Subcutaneous abdominal adipose tissue (tissue), 5 donors: Measurements from ENCODE around the gene TTLL9.
"Not testable (repeated sequence)": the region's sequence is repeated elsewhere in the genome, so short reads cannot be mapped to it uniquely, and the experiment has no call there.

Experiments
- H3K27ac ChIP-seq: one replicate; pipeline ENCODE4 v1.7.0; 2013; ENCODE audit warnings: low read depth, mild to moderate bottlenecking, inconsistent platforms, low read length, moderate library complexity
- H3K27me3 ChIP-seq, 5 donors: one replicate each; pipeline ENCODE4 v1.7.0; 2013; ENCODE audit warnings: low read length in 5 of 5, inconsistent platforms in 1 of 5; ENCODE audit not compliant: control insufficient read depth in 5 of 5, insufficient read depth in 4 of 5
- H3K36me3 ChIP-seq, 5 donors: one replicate each; pipeline ENCODE4 v1.7.0; 2013; ENCODE audit warnings: low read length in 5 of 5; ENCODE audit not compliant: control insufficient read depth in 5 of 5, insufficient read depth in 5 of 5
- H3K4me1 ChIP-seq, 5 donors: one replicate each; pipeline ENCODE4 v1.7.0; 2013; ENCODE audit warnings: low read length in 5 of 5, mild to moderate bottlenecking in 3 of 5, moderate library complexity in 1 of 5; ENCODE audit not compliant: control insufficient read depth in 5 of 5, insufficient read depth in 5 of 5
- H3K4me3 ChIP-seq, 5 donors: one replicate each; pipeline ENCODE4 v1.7.0; 2013; ENCODE audit warnings: low read length in 5 of 5, low read depth in 1 of 5
- H3K9ac ChIP-seq, 5 donors: one replicate each; pipeline ENCODE4 v1.7.0; 2013; ENCODE audit warnings: low read length in 5 of 5, mild to moderate bottlenecking in 4 of 5, moderate library complexity in 3 of 5
- H3K9me3 ChIP-seq, 5 donors: one replicate each; pipeline ENCODE4 v1.7.0; 2013; ENCODE audit warnings: low read length in 5 of 5; ENCODE audit not compliant: control insufficient read depth in 5 of 5
- donor health status: healthy.
- donor health status: healthy.
- donor health status: healthy.
- donor health status: healthy.
- donor health status: healthy.

TTLL9 gene

DNA sequence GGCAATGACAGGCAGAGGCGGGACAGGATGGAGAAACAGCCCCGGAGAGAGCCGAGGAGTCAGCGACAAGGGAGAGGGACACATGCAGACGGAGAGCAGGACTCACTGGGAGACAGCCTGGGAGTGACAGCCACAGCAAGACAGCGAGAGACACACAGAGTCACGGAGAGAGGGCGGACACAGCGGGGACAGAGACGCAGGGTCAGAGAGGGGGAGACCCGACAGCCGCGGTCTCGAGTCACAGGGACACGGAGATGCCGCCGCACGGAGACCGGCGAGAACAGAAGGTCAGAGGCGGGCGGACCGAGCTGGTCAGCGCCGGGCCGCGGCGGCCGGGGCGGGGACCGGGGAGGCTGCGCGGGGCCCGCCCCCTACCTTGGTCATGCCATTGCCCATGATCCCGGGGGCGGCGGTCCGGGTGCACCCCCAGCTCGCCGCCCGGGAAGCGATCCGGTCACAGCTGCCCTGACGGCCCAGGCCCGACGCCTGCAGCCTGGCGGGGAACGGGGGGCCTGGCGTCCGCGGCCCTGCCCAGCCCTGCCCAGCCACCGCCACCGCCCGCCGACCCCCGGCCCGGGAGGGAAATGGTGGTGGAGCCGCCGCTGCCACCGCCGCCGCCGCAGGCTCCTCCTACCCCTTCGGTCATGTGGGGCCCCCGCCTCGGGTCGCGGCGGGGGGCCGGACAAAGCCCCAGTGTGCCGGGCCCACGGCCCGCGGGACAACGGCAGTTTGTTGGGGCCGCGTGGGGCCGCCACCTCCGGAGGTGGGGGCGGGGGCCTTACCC lies at the start of gene TTLL9, which contains the start of gene DUSP15:
Gene TTLL9, plus strand, starts transcription at position 693 of the 784 bp plus-strand sequence. CDS start 493 bp downstream, outside the sequence.
Gene DUSP15, minus strand, starts transcription at position 586 of the 784 bp plus-strand sequence. Its CDS starts 190 bp downstream, at position 396.
- H3K9ac ChIP-seq: peak within 1 kb of the TSS in 4 of 5 donors; percentile 58 to 86 (median 74)
- no peak within 1 kb of the TSS for H3K27ac ChIP-seq
- peaks cover 0 to 9% (median 0%) of the 10 kb centered on the region in 5 donors for H3K27me3 ChIP-seq
- no peaks in the 10 kb centered on the region for H3K9me3 ChIP-seq
- H3K4me1 ChIP-seq: peaks cover 3 to 22% (median 19%) of the 10 kb centered on the region in 5 donors
- H3K36me3 ChIP-seq: no peaks in the 10 kb centered on the region
- peak within 1 kb of the TSS; percentile 63 to 82 (median 81) for H3K4me3 ChIP-seq

DNA sequence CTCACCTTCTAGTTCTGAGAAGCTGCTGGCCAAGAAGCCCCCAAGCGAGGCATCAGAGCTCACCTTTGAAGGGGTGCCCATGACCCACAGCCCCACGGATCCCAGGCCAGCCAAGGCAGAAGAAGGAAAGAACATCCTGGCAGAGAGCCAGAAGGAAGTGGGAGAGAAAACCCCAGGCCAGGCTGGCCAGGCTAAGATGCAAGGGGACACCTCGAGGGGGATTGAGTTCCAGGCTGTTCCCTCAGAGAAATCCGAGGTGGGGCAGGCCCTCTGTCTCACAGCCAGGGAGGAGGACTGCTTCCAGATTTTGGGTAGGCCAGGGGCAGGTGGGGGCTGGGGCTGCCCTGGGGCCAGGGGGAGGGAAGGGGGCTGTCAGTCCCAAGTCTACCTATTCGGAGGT lies 49.0 kb upstream of the TTLL9 start:
- no peak overlapping the region for H3K27ac ChIP-seq
- no peaks in the 10 kb centered on the region for H3K36me3 ChIP-seq
- peaks cover 0 to 3% (median 0%) of the 10 kb centered on the region in 5 donors for H3K27me3 ChIP-seq
- no peak overlapping the region for H3K9ac ChIP-seq
- H3K9me3 ChIP-seq: no peaks in the 10 kb centered on the region
- H3K4me1 ChIP-seq: peaks cover 0 to 8% (median 7%) of the 10 kb centered on the region in 5 donors
- no peak overlapping the region for H3K4me3 ChIP-seq

DNA sequence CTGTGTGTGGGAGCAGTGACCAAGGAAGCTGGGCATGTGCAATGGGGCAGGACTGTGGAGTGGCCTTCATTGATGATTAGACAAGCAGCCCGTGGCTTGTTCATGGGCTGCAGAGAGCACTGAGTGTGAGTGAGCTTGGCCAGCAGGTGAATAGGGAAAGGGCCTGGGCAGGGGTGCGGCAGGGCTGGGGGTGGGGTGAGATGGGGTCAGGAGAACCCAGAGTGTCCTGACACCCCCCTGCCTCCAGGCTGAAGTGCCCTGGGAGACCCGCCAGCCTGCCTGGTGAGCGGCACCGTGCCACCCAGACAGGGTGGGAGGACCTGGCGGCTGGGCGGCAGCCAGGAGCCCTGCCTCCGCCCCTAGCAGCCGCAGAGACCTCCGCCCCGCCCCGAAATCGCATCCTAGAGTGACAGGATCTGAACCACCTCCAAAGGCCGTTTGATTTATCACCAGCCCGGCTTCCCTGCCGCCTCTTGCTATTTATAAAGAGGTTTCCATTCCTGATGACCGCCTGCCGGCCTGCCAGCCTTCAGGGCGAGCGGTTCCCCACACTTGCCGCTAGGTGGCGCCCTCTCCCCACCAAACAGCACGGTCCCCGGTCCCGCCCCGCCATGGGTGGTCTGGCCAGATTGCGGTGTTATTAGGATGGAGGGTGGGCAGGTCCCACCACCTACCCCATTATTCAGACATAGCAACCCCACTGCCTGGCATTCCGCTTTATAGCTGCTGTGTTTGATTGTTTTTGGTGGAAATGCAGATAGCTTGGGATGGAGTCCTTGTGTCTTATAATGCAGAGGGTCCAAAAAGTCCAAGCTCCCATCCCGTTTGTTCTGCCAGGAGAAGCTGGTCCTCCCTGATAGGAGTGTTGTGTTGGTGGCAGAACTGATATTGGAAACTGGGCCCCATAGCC lies 47.8 kb upstream of the TTLL9 start:
- Histone ChIP-seq H3K4me3 (no peak overlapping the region), H3K36me3 (no peaks in the 10 kb centered on the region), H3K9ac (no peak overlapping the region), H3K27ac (no peak overlapping the region), H3K9me3 (no peaks in the 10 kb centered on the region), H3K27me3 (peaks cover 0 to 5% (median 0%) of the 10 kb centered on the region in 5 donors), H3K4me1 (peaks cover 0 to 8% (median 7%) of the 10 kb centered on the region in 5 donors)

- Histone ChIP-seq H3K4me3 (no peak overlapping the region), H3K36me3 (no peaks in the 10 kb centered on the region), H3K4me1 (peaks cover 0 to 8% (median 7%) of the 10 kb centered on the region in 5 donors), H3K27me3 (peaks cover 0 to 5% (median 0%) of the 10 kb centered on the region in 5 donors), H3K27ac (no peak overlapping the region), H3K9me3 (no peaks in the 10 kb centered on the region), H3K9ac (no peak overlapping the region)
These were observed 46.9 kb upstream of the TTLL9 start for GRCh38 chr20:31823360-31824124.

DNA sequence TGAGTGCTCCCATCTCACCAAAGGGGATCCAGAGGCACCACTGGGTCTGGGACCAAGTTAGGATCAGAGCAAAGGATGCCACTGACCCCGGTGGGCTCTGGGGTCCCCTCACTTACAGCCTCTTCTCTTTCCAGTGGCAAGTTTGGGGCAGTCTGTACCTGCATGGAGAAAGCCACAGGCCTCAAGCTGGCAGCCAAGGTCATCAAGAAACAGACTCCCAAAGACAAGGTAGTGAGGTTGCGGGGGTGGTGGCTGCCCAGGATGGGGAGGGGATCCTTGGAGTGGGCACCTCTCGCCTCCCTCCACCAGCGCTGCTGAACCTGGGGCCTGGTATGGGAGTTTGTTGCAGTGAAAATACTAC lies 46.3 kb upstream of the TTLL9 start:
- peaks cover 0 to 5% (median 0%) of the 10 kb centered on the region in 5 donors for H3K27me3 ChIP-seq
- H3K9me3 ChIP-seq: no peaks in the 10 kb centered on the region
- H3K4me3 ChIP-seq: no peak overlapping the region
- H3K36me3 ChIP-seq: no peaks in the 10 kb centered on the region
- no peak overlapping the region for H3K27ac ChIP-seq
- H3K9ac ChIP-seq: no peak overlapping the region
- peaks cover 0 to 8% (median 7%) of the 10 kb centered on the region in 5 donors for H3K4me1 ChIP-seq

- Histone ChIP-seq H3K27me3 (peaks cover 0 to 5% (median 0%) of the 10 kb centered on the region in 5 donors), H3K36me3 (no peaks in the 10 kb centered on the region), H3K9ac (no peak overlapping the region), H3K4me3 (no peak overlapping the region), H3K27ac (no peak overlapping the region), H3K4me1 (peaks cover 0 to 8% (median 7%) of the 10 kb centered on the region in 5 donors), H3K9me3 (no peaks in the 10 kb centered on the region)
These were observed 45.7 kb upstream of the TTLL9 start for GRCh38 chr20:31824554-31825313.

DNA sequence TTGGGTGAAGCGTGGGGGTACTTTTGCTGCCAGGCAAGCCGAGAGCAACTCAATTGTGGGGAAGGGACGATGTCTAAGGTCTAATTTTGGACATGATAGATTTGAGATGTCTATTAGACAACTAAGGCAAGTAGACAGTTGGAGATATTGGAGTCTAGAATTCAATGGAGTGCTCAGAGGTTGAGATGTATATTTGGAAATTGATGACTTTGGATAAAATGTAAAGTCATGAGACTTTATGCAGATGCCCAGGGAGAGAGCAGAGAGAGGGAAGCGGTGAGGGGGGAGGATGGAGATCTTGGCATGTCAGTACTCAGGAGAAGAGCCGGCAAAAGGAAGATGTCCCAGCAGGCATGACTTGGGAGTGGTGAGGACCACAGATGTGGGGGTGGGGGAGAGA lies 44.4 kb upstream of the TTLL9 start:
- no peaks in the 10 kb centered on the region for H3K36me3 ChIP-seq
- H3K27me3 ChIP-seq: peaks cover 0 to 5% (median 0%) of the 10 kb centered on the region in 5 donors
- no peak overlapping the region for H3K9ac ChIP-seq
- H3K27ac ChIP-seq: no peak overlapping the region
- no peak overlapping the region for H3K4me3 ChIP-seq
- no peaks in the 10 kb centered on the region for H3K9me3 ChIP-seq
- H3K4me1 ChIP-seq: peaks cover 0 to 10% (median 7%) of the 10 kb centered on the region in 5 donors

GRCh38 chr20:31827059-31827458 lies 43.4 kb upstream of the TTLL9 start:
- H3K4me3 ChIP-seq: no peak overlapping the region
- H3K4me1 ChIP-seq: peaks cover 0 to 10% (median 7%) of the 10 kb centered on the region in 5 donors
- no peaks in the 10 kb centered on the region for H3K36me3 ChIP-seq
- no peak overlapping the region for H3K9ac ChIP-seq
- H3K27ac ChIP-seq: no peak overlapping the region
- H3K27me3 ChIP-seq: peaks cover 0 to 5% (median 0%) of the 10 kb centered on the region in 5 donors
- H3K9me3 ChIP-seq: no peaks in the 10 kb centered on the region

- not testable (repeated sequence) for H3K9me3 ChIP-seq, H3K27ac ChIP-seq, H3K36me3 ChIP-seq, H3K9ac ChIP-seq, H3K27me3 ChIP-seq, H3K4me1 ChIP-seq, H3K4me3 ChIP-seq
These were observed 42.4 kb upstream of the TTLL9 start for GRCh38 chr20:31828016-31828415.
